Neural progenitor cell (in vitro differentiated cells): Measurements from ENCODE around the gene ATF3. TPM values are rescaled to one million over a fixed set of nuclear protein-coding genes. Genes with fewer than 3 reads are reported as not detected.
"Not testable (repeated sequence)": the region's sequence is repeated elsewhere in the genome, so short reads cannot be mapped to it uniquely, and the experiment has no call there.

Experiments used
- DNase-seq: peaks from one replicate; pipeline ENCODE4 v3.0.0-alpha.2; 2016; ENCODE audit warnings: low spot score
- H2AFZ ChIP-seq: fragments of 200-600 bp; sonication (generic); replicated peaks from 2 replicates; pipeline ENCODE4 v1.6.1; 2016; ENCODE audit warnings: antibody characterized with exemption
- H3F3A ChIP-seq: fragments of 200-600 bp; sonication (generic); 2 replicates; pipeline ENCODE4 v1.6.1; 2016; ENCODE audit warnings: antibody characterized with exemption, low read depth
- H3K27ac ChIP-seq: fragments of 200-600 bp; sonication (generic); 2 replicates; pipeline ENCODE4 v1.5.1; 2016; ENCODE audit warnings: mild to moderate bottlenecking
- H3K27me3 ChIP-seq: fragments of 200-600 bp; sonication (generic); 2 replicates; pipeline ENCODE4 v1.6.1; 2016; ENCODE audit warnings: mild to moderate bottlenecking, moderate library complexity
- H3K36me3 ChIP-seq: fragments of 200-600 bp; sonication (generic); 2 replicates; pipeline ENCODE4 v1.5.1; 2016
- H3K4me1 ChIP-seq: fragments of 200-600 bp; sonication (generic); 2 replicates; pipeline ENCODE4 v1.6.1; 2016; ENCODE audit warnings: mixed run types
- H3K4me2 ChIP-seq: fragments of 200-600 bp; sonication (generic); 2 replicates; pipeline ENCODE4 v1.6.1; 2016
- H3K4me3 ChIP-seq: fragments of 200-600 bp; sonication (generic); 2 replicates; pipeline ENCODE4 v1.5.1; 2016
- H3K79me2 ChIP-seq: fragments of 200-600 bp; sonication (generic); 2 replicates; pipeline ENCODE4 v1.6.1; 2016; ENCODE audit warnings: low read depth
- H3K9ac ChIP-seq: fragments of 200-600 bp; sonication (generic); 2 replicates; pipeline ENCODE4 v1.6.1; 2016
- H3K9me3 ChIP-seq: fragments of 200-600 bp; sonication (generic); 2 replicates; pipeline ENCODE4 v1.5.1; 2016; ENCODE audit warnings: low read depth
- H4K20me1 ChIP-seq: fragments of 200-600 bp; sonication (generic); 2 replicates; pipeline ENCODE4 v1.6.1; 2016; ENCODE audit warnings: low read depth
- H3K27ac Mint-ChIP-seq: 3 replicates; pipeline ENCODE4 v1.8.0; 2021; ENCODE audit warnings: mixed read lengths
- H3K27me3 Mint-ChIP-seq: 2 replicates; pipeline ENCODE4 v1.8.0; 2022; ENCODE audit warnings: low read depth, mild to moderate bottlenecking, inconsistent platforms, moderate library complexity, mixed read lengths; ENCODE audit not compliant: insufficient read depth
- H3K36me3 Mint-ChIP-seq: 3 replicates; pipeline ENCODE4 v1.8.0; 2021; ENCODE audit warnings: mixed read lengths
- H3K4me1 Mint-ChIP-seq: 3 replicates; pipeline ENCODE4 v1.8.0; 2021; ENCODE audit warnings: mixed read lengths
- H3K4me3 Mint-ChIP-seq: 3 replicates; pipeline ENCODE4 v1.8.0; 2021; ENCODE audit warnings: mild to moderate bottlenecking, moderate library complexity, mixed read lengths
- H3K9me3 Mint-ChIP-seq: 3 replicates; pipeline ENCODE4 v1.8.0; 2020; ENCODE audit warnings: mixed read lengths
- EZH2 ChIP-seq: fragments of 200-600 bp; sonication (generic); IDR thresholded peaks from 2 replicates; pipeline ENCODE4 v1.6.1; 2017; ENCODE audit warnings: antibody characterized with exemption, mild to moderate bottlenecking, moderate library complexity
- EZH2phosphoT487 ChIP-seq: fragments of 200-600 bp; sonication (generic); IDR thresholded peaks from 2 replicates; pipeline ENCODE4 v1.6.1; 2017; ENCODE audit warnings: antibody characterized with exemption
- total RNA-seq: library from RNA; depleted of rRNA; stranded (reverse); fragments of >200 nt; gene quantifications from 2 replicates; pipeline ENCODE4 v1.2.3, GENCODE V29; 2015; ENCODE audit warnings: low replicate concordance
- TF ChIP-seq, protein P1 (sequence below): fragments of 200-600 bp; sonication (generic); IDR thresholded peaks from 2 replicates; pipeline ENCODE4 v1.5.1; 2017; ENCODE audit warnings: antibody characterized with exemption, mild to moderate bottlenecking

Gene ATF3
- total RNA-seq, 1 donor from 2014 or later = 7.8 TPM

DNA sequence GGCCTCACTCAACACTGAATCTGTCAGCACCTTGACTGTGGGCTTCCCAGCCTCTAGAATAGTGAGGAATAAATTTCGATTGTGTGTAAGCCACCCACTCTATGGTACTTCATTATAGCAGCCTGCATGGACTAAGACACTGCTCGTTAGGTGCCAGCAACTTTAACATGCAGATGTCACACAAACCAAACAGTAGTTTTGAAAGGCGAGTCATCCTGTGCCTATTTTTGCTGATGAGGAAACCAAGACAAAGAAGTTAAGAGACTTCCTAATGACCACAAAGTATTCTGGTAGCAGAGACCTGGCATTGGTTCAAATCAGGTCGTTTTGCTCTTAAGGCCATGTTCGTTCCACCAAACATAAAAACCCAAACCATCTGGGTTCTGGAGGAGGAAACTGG, 48.2 kb downstream of the ATF3 start:
- Mint-ChIP-seq H3K27ac (no peak overlapping the region), H3K4me1 (peaks cover 15% of the 10 kb centered on the region), H3K9me3 (peaks cover 12% of the 10 kb centered on the region), H3K27me3 (peaks cover 5% of the 10 kb centered on the region), H3K36me3 (no peaks in the 10 kb centered on the region), H3K4me3 (no peak overlapping the region)
- no peak overlapping the region for H3K4me2 ChIP-seq
- H2AFZ ChIP-seq = no peak overlapping the region
- no peaks in the 10 kb centered on the region for H3K36me3 ChIP-seq
- H3K4me3 ChIP-seq = no peak overlapping the region
- TF ChIP-seq, protein P1, sequence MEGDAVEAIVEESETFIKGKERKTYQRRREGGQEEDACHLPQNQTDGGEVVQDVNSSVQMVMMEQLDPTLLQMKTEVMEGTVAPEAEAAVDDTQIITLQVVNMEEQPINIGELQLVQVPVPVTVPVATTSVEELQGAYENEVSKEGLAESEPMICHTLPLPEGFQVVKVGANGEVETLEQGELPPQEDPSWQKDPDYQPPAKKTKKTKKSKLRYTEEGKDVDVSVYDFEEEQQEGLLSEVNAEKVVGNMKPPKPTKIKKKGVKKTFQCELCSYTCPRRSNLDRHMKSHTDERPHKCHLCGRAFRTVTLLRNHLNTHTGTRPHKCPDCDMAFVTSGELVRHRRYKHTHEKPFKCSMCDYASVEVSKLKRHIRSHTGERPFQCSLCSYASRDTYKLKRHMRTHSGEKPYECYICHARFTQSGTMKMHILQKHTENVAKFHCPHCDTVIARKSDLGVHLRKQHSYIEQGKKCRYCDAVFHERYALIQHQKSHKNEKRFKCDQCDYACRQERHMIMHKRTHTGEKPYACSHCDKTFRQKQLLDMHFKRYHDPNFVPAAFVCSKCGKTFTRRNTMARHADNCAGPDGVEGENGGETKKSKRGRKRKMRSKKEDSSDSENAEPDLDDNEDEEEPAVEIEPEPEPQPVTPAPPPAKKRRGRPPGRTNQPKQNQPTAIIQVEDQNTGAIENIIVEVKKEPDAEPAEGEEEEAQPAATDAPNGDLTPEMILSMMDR = no peak
- TF ChIP-seq EZH2phosphoT487 (no peak), EZH2 (no peak)
- no peak overlapping the region for H3K9ac ChIP-seq
- no peaks in the 10 kb centered on the region for H3K4me1 ChIP-seq
- H3K9me3 ChIP-seq = no peaks in the 10 kb centered on the region
- H3F3A ChIP-seq = no peaks in the 10 kb centered on the region
- no peak for DNase-seq
- no peaks in the 10 kb centered on the region for H4K20me1 ChIP-seq
- no peaks in the 10 kb centered on the region for H3K27me3 ChIP-seq
- no peak overlapping the region for H3K27ac ChIP-seq
- H3K79me2 ChIP-seq = no peaks in the 10 kb centered on the region

DNA sequence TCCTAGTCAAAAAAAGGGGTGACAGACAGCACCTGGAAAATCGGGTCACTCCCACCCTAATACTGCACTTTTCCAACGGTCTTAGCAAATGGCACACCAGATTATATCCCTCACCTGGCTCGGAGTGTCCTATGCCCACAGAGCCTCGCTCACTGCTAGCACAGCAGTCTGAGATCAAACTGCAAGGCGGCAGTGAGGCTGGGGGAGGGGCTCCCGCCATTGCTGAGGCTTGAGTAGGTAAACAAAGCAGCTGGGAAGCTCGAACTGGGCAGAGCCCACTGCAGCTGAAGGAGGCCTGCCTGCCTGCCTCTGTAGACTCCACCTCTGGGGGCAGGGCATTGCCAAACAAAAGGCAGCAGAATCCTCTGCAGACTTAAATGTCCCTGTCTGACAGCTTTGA, 49.7 kb downstream of the ATF3 start:
- TF ChIP-seq, protein P1 = peak; percentile 3
- not testable (repeated sequence) for H3K79me2 ChIP-seq, H3K27me3 ChIP-seq, H3F3A ChIP-seq, H3K4me1 ChIP-seq, H3K4me3 ChIP-seq, H3K9ac ChIP-seq, H3K9me3 ChIP-seq, H3K36me3 ChIP-seq, H3K36me3 Mint-ChIP-seq, H4K20me1 ChIP-seq, H3K27me3 Mint-ChIP-seq, H3K4me3 Mint-ChIP-seq, H3K27ac Mint-ChIP-seq, H3K27ac ChIP-seq
- Histone ChIP-seq H2AFZ (peak overlapping the region; percentile 55), H3K4me2 (peak overlapping the region; percentile 35)
- peaks cover 15% of the 10 kb centered on the region for H3K4me1 Mint-ChIP-seq
- DNase-seq = peak; percentile 46
- H3K9me3 Mint-ChIP-seq = peaks cover 15% of the 10 kb centered on the region

GRCh38 chr1:212664409-212665199, 56.0 kb downstream of the ATF3 start:
- no peak overlapping the region for H3K27ac ChIP-seq
- no peak overlapping the region for H3K27ac Mint-ChIP-seq
- no peak overlapping the region for H2AFZ ChIP-seq
- no peaks in the 10 kb centered on the region for H3F3A ChIP-seq
- peaks cover 34% of the 10 kb centered on the region for H3K4me1 Mint-ChIP-seq
- peak overlapping the region; percentile 74 for H3K4me3 ChIP-seq
- H3K79me2 ChIP-seq = no peaks in the 10 kb centered on the region
- H3K9ac ChIP-seq = no peak overlapping the region
- H4K20me1 ChIP-seq = no peaks in the 10 kb centered on the region
- H3K36me3 Mint-ChIP-seq = no peaks in the 10 kb centered on the region
- peaks cover 9% of the 10 kb centered on the region for H3K9me3 Mint-ChIP-seq
- H3K27me3 Mint-ChIP-seq = peaks cover 9% of the 10 kb centered on the region
- peak overlapping the region; percentile 78 for H3K4me3 Mint-ChIP-seq
- no peaks in the 10 kb centered on the region for H3K36me3 ChIP-seq
- peaks cover 25% of the 10 kb centered on the region for H3K27me3 ChIP-seq
- peak overlapping the region; percentile 80 for H3K4me2 ChIP-seq
- DNase-seq = no peak
- no peak for TF ChIP-seq EZH2phosphoT487
- no peak for TF ChIP-seq EZH2
- TF ChIP-seq, protein P1 = no peak
- peaks cover 2% of the 10 kb centered on the region for H3K4me1 ChIP-seq
- H3K9me3 ChIP-seq = no peaks in the 10 kb centered on the region
